H1 (cell line): ENCODE data around the gene RASGRP1. TPM values are rescaled to one million over a fixed set of nuclear protein-coding genes. Genes with fewer than 3 reads are reported as not detected.

Experiments
- CBX8 ChIP-seq: fragments of 300-800, 300-1000 bp; sonication (generic); IDR thresholded peaks from 2 replicates; pipeline ENCODE4 v1.7.1; 2016; ENCODE audit warnings: low read depth, low read length, borderline replicate concordance
- CEBPB ChIP-seq: IDR thresholded peaks from 2 replicates; pipeline ENCODE4 v1.6.1; 2012; ENCODE audit warnings: low read depth, low read length
- E2F6 ChIP-seq: IDR thresholded peaks from 2 replicates; pipeline ENCODE4 v1.6.1; 2012; ENCODE audit warnings: inconsistent platforms
- KDM5A ChIP-seq: fragments of 200-600 bp; IDR thresholded peaks from 2 replicates; pipeline ENCODE4 v1.7.1; 2012; ENCODE audit warnings: mild to moderate bottlenecking, low read length, inconsistent platforms, mixed read lengths
- NRF1 ChIP-seq: IDR thresholded peaks from 2 replicates; pipeline ENCODE4 v1.6.1; 2011; ENCODE audit warnings: mild to moderate bottlenecking, low read depth, low read length, improper control_type of control experiment
- POLR2A ChIP-seq, 2 experiments: IDR thresholded peaks; 1 replicate in 1 of 2; 2 replicates in 1 of 2; pipeline ENCODE4 v1.6.1; 2011; ENCODE audit warnings: low read depth in 2 of 2, low read length in 2 of 2, mild to moderate bottlenecking in 2 of 2; ENCODE audit errors: control extremely low read depth in 1 of 2
- RFX5 ChIP-seq: IDR thresholded peaks from 2 replicates; pipeline ENCODE4 v1.6.1; 2011; ENCODE audit warnings: low read depth, low read length, improper control_type of control experiment, borderline replicate concordance
- SIX5 ChIP-seq: IDR thresholded peaks from 2 replicates; pipeline ENCODE4 v1.6.1; 2011; ENCODE audit warnings: mild to moderate bottlenecking, low read depth, low read length
- TEAD4 ChIP-seq: IDR thresholded peaks from 2 replicates; pipeline ENCODE4 v1.6.1; 2012; ENCODE audit warnings: low read depth, low read length, inconsistent platforms, mixed read lengths
- USF2 ChIP-seq: IDR thresholded peaks from 2 replicates; pipeline ENCODE4 v1.6.1; 2011; ENCODE audit warnings: low read length, improper control_type of control experiment
- polyA plus RNA-seq, 7 experiments: library from polyadenylated mRNA; depleted of rRNA in 3 of 7; stranded (reverse) in 5 of 7; unstranded in 2 of 7; fragments of >200 nt in 5 of 7; fragments of 200-250 nt in 2 of 7; gene quantifications; 1 replicate in 5 of 7; 2 replicates in 1 of 7; 4 replicates in 1 of 7; pipeline versions ENCODE4 v1.2.1 to v1.2.3, GENCODE V29; 2011 to 2013; ENCODE audit warnings: missing spikeins in 2 of 7, mixed read lengths in 2 of 7
- total RNA-seq: library from RNA; stranded (reverse); fragmentation: NEBNext Ultra II Directional; extraction: Animal tissue kit (Norgen Biotek cat#: 25700); gene quantifications from 2 replicates; pipeline ENCODE4 v1.2.1, GENCODE V29; 2021
- TF ChIP-seq, protein P1 (sequence below): IDR thresholded peaks from 2 replicates; pipeline ENCODE4 v1.6.1; 2012; ENCODE audit warnings: low read length, inconsistent platforms

Gene RASGRP1
- total and polyA plus RNA-seq, 2 of the 8 experiments (the other 6 are each of a cell fraction or from before 2014, with no cell fraction given) = 1.1 to 2.1 TPM

DNA sequence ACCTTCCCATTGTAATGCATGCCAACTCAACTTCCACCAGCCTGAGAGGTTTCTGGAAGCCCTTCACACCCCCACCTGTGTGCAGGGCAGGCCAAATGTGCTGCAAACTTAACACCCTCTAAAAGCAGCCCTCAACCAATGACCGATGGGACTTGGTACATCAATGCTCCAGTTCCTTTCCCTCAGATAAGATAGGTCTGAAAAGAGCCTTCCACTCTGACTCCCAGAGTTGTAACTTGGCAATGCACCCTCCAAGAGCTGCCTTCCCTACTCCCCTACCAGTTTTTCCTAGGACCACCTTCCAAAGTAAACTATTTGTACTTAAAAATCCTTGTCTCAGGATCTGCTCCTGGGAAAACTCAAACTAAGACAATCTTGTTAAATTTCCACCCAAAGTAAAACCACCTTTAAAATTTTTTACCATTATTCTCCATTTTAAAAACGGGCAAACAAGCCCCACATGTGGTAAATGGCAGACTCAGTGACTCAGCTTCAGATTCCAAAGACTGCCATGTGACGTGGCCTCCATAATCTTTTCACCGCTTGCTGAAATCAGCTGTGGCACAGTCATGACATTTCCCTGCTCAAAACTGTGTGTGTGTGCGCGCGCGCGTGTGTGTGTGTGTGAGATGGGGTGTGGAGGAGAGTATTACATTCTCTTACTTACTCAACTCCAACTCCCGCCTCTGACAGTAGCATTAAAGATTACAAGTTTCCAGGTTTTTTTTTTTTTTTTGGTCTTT is 17.2 kb downstream of the RASGRP1 start (continued):
- no peak for TF ChIP-seq TEAD4
- TF ChIP-seq SIX5 = no peak
- no peak for TF ChIP-seq CBX8
- no peak for TF ChIP-seq RFX5
- TF ChIP-seq CEBPB = no peak
- no peak for TF ChIP-seq USF2
- TF ChIP-seq E2F6 = no peak
- TF ChIP-seq KDM5A = no peak
- TF ChIP-seq, protein P1, sequence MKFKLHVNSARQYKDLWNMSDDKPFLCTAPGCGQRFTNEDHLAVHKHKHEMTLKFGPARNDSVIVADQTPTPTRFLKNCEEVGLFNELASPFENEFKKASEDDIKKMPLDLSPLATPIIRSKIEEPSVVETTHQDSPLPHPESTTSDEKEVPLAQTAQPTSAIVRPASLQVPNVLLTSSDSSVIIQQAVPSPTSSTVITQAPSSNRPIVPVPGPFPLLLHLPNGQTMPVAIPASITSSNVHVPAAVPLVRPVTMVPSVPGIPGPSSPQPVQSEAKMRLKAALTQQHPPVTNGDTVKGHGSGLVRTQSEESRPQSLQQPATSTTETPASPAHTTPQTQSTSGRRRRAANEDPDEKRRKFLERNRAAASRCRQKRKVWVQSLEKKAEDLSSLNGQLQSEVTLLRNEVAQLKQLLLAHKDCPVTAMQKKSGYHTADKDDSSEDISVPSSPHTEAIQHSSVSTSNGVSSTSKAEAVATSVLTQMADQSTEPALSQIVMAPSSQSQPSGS = no peak
- TF ChIP-seq POLR2A (IDR thresholded peaks at IDR 0.05; ENCODE audit: control extremely low read depth in 1 of 2, low read depth in 2 of 2, low read length in 2 of 2) = no peak
- no peak for TF ChIP-seq NRF1
